MM.1S (cell line): ENCODE measurements around the gene ARAP3.
A peak's percentile ranks its signal among the peaks of the same experiment; 100 is the strongest.

ENCODE experiments used
- DNase-seq: peaks from one replicate; pipeline ENCODE4 v3.0.0-alpha.2; 2015
- H2AFZ ChIP-seq: fragments of 300-600 bp; sonication (generic); 2 replicates; pipeline ENCODE4 v1.6.0; 2016; ENCODE audit warnings: antibody characterized with exemption, low read length
- H3F3A ChIP-seq: fragments of 300-600 bp; sonication (generic); 2 replicates; pipeline ENCODE4 v1.6.1; 2016; ENCODE audit warnings: mild to moderate bottlenecking, antibody characterized with exemption, low read length, moderate library complexity, mixed read lengths; ENCODE audit not compliant: insufficient read depth
- H3K27ac ChIP-seq: fragments of 300-600 bp; sonication (generic); 2 replicates; pipeline ENCODE4 v1.5.1; 2016; ENCODE audit warnings: mild to moderate bottlenecking, low read length
- H3K27me3 ChIP-seq: fragments of 300-600 bp; sonication (generic); replicated peaks from 2 replicates; pipeline ENCODE4 v1.6.0; 2016; ENCODE audit warnings: low read length; ENCODE audit not compliant: insufficient read depth
- H3K36me3 ChIP-seq: fragments of 300-600 bp; sonication (generic); replicated peaks from 2 replicates; pipeline ENCODE4 v1.6.1; 2016; ENCODE audit warnings: mild to moderate bottlenecking, low read length, mixed read lengths; ENCODE audit not compliant: insufficient read depth
- H3K4me1 ChIP-seq: fragments of 300-600 bp; sonication (generic); 2 replicates; pipeline ENCODE4 v1.6.1; 2016; ENCODE audit warnings: low read length, mixed read lengths
- H3K4me2 ChIP-seq: fragments of 300-600 bp; sonication (generic); 2 replicates; pipeline ENCODE4 v1.6.0; 2016; ENCODE audit warnings: low read depth, low read length
- H3K4me3 ChIP-seq: fragments of 300-600 bp; sonication (generic); 2 replicates; pipeline ENCODE4 v1.5.1; 2016; ENCODE audit warnings: low read length, mixed read lengths
- H3K79me2 ChIP-seq: fragments of 300-600 bp; sonication (generic); 2 replicates; pipeline ENCODE4 v1.6.1; 2016; ENCODE audit warnings: mixed run types, low read length, mixed read lengths
- H3K9ac ChIP-seq: fragments of 300-600 bp; sonication (generic); 2 replicates; pipeline ENCODE4 v1.6.1; 2016; ENCODE audit warnings: low read length, mixed read lengths
- H3K9me2 ChIP-seq: fragments of 300-600 bp; sonication (generic); replicated peaks from 2 replicates; pipeline ENCODE4 v1.6.1; 2016; ENCODE audit warnings: mild to moderate bottlenecking, low read length, mixed read lengths; ENCODE audit not compliant: insufficient read depth
- H3K9me3 ChIP-seq: fragments of 300-600 bp; sonication (generic); replicated peaks from 2 replicates; pipeline ENCODE4 v1.6.1; 2016; ENCODE audit warnings: mild to moderate bottlenecking, low read length, mixed read lengths; ENCODE audit not compliant: insufficient read depth
- H4K20me1 ChIP-seq: fragments of 300-600 bp; sonication (generic); 2 replicates; pipeline ENCODE4 v1.6.1; 2016; ENCODE audit warnings: mild to moderate bottlenecking, low read length, moderate library complexity, mixed read lengths; ENCODE audit not compliant: insufficient read depth
- EZH2 ChIP-seq: fragments of 300-600 bp; sonication (generic); optimal IDR thresholded peaks from 2 replicates; pipeline ENCODE3; 2017; ENCODE audit warnings: low read depth, mild to moderate bottlenecking, antibody characterized with exemption, low read length, mixed read lengths
- EZH2phosphoT487 ChIP-seq: fragments of 300-600 bp; sonication (generic); IDR thresholded peaks from 2 replicates; pipeline ENCODE4 v1.6.1; 2018; ENCODE audit warnings: antibody characterized with exemption, low read length
- TF ChIP-seq, protein P1 (sequence below): fragments of 300-600 bp; sonication (generic); IDR thresholded peaks from 2 replicates; pipeline ENCODE4 v1.5.1; 2016; ENCODE audit warnings: antibody characterized with exemption, low read length, mixed read lengths

The ARAP3 gene

DNA sequence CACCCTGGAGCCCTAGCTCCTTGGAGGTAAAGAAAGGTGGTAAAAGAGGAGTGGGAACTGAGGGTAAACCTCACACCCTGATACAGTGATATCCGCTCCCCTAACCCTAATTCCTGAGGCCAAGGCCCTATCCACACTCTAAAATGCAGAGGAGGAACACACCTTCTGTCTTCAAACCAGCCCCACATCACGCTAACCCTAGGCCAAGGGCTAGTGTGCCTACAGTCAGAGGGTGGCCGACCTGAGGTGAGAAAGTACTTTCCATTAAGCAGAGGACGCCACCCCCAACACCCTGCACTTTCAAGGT, 46.0 kb downstream of the ARAP3 start:
- DNase-seq = no peak
- H3K79me2 ChIP-seq = peaks cover 49% of the 10 kb centered on the region
- TF ChIP-seq, protein P1, sequence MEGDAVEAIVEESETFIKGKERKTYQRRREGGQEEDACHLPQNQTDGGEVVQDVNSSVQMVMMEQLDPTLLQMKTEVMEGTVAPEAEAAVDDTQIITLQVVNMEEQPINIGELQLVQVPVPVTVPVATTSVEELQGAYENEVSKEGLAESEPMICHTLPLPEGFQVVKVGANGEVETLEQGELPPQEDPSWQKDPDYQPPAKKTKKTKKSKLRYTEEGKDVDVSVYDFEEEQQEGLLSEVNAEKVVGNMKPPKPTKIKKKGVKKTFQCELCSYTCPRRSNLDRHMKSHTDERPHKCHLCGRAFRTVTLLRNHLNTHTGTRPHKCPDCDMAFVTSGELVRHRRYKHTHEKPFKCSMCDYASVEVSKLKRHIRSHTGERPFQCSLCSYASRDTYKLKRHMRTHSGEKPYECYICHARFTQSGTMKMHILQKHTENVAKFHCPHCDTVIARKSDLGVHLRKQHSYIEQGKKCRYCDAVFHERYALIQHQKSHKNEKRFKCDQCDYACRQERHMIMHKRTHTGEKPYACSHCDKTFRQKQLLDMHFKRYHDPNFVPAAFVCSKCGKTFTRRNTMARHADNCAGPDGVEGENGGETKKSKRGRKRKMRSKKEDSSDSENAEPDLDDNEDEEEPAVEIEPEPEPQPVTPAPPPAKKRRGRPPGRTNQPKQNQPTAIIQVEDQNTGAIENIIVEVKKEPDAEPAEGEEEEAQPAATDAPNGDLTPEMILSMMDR = no peak
- no peak for TF ChIP-seq EZH2phosphoT487
- peaks cover 16% of the 10 kb centered on the region for H3K4me1 ChIP-seq
- H3K36me3 ChIP-seq = no peaks in the 10 kb centered on the region; the same call in 1 of the 2 replicates
- no peaks in the 10 kb centered on the region for H3K9me3 ChIP-seq
- H3K4me3 ChIP-seq = peak overlapping the region; percentile 97
- H2AFZ ChIP-seq = peak overlapping the region; percentile 80
- peaks cover 4% of the 10 kb centered on the region; the same call in 1 of the 2 replicates for H4K20me1 ChIP-seq
- H3K9me2 ChIP-seq = no peaks in the 10 kb centered on the region
- peak overlapping the region; percentile 95 for H3K4me2 ChIP-seq
- no peaks in the 10 kb centered on the region for H3K27me3 ChIP-seq
- no peak overlapping the region for H3K27ac ChIP-seq
- peaks cover 11% of the 10 kb centered on the region; the same call in 1 of the 2 replicates for H3F3A ChIP-seq
- peak overlapping the region; percentile 84; the same call in 1 of the 2 replicates for H3K9ac ChIP-seq

DNA sequence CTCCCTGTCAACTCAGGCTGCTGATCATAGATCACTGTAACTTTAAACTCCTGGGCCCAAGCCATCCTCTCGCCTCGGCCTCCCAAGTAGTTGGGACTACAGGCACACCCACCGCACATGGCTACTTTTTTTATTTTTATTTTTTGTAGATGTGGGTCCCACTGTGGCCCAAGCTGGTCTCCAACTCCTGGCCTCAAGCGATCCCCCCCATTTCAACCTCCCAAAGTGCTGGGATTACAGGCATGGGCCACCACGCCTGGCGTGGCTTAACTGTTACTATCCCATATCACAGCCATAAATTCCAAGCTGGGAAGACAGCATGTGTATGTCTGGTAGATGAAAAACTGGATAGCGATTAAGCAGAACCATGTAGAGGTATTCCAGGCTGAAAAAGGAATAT, 46.4 kb downstream of the ARAP3 start:
- no peaks in the 10 kb centered on the region for H3K9me3 ChIP-seq
- peaks cover 4% of the 10 kb centered on the region; the same call in 1 of the 2 replicates for H4K20me1 ChIP-seq
- no peak for DNase-seq
- H3K4me1 ChIP-seq = peaks cover 16% of the 10 kb centered on the region
- no peak overlapping the region for H2AFZ ChIP-seq
- H3K27me3 ChIP-seq = no peaks in the 10 kb centered on the region
- peaks cover 11% of the 10 kb centered on the region; the same call in 1 of the 2 replicates for H3F3A ChIP-seq
- H3K4me3 ChIP-seq = peak overlapping the region; percentile 97
- H3K36me3 ChIP-seq = no peaks in the 10 kb centered on the region; the same call in 1 of the 2 replicates
- H3K9me2 ChIP-seq = no peaks in the 10 kb centered on the region
- H3K27ac ChIP-seq = no peak overlapping the region
- peaks cover 53% of the 10 kb centered on the region for H3K79me2 ChIP-seq
- peak overlapping the region; percentile 95 for H3K4me2 ChIP-seq
- TF ChIP-seq EZH2 (no peak), EZH2phosphoT487 (no peak)
- TF ChIP-seq, protein P1 = no peak
- peak overlapping the region; percentile 84; the same call in 1 of the 2 replicates for H3K9ac ChIP-seq

DNA sequence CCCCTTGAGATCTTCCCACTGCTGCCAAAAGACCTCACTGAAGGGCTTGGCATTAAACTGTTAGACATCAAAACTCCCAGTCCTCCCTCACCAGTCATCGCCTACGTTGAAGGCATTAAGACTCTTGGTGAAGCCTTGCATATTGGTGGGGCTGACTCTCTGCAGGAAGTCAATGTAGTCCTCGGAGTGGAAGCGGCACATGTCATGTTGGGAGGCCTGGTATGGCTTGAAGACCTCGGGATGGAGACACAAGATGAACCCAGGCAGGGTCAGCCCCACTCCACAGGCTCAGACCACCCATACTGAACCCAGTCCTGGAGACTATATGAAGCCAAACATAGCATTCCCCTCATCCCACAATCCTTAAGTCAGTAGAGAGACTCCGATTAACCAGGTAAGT, 47.3 kb downstream of the ARAP3 start:
- peaks cover 16% of the 10 kb centered on the region for H3K4me1 ChIP-seq
- peaks cover 11% of the 10 kb centered on the region; the same call in 1 of the 2 replicates for H3F3A ChIP-seq
- TF ChIP-seq, protein P1 = no peak
- TF ChIP-seq EZH2phosphoT487 (no peak), EZH2 (no peak)
- H3K9me3 ChIP-seq = no peaks in the 10 kb centered on the region
- DNase-seq = no peak
- H2AFZ ChIP-seq = no peak overlapping the region
- H3K4me3 ChIP-seq = no peak overlapping the region
- H3K27me3 ChIP-seq = no peaks in the 10 kb centered on the region
- no peak overlapping the region for H3K9ac ChIP-seq
- peaks cover 4% of the 10 kb centered on the region; the same call in 1 of the 2 replicates for H4K20me1 ChIP-seq
- H3K27ac ChIP-seq = no peak overlapping the region
- H3K79me2 ChIP-seq = peaks cover 58% of the 10 kb centered on the region
- no peak overlapping the region for H3K4me2 ChIP-seq
- H3K36me3 ChIP-seq = no peaks in the 10 kb centered on the region; the same call in 1 of the 2 replicates
- H3K9me2 ChIP-seq = no peaks in the 10 kb centered on the region
